CD4-positive, alpha-beta T cell (primary cell): Measurements from ENCODE around the gene LEP. TPM values are rescaled to one million over a fixed set of nuclear protein-coding genes. Genes with fewer than 3 reads are reported as not detected.

Experiments used
- ATAC-seq: fragments of 200-7000 bp; cut with Tn5 transposase; one replicate; pipeline ENCODE4 v1.10.0; 2022; ENCODE audit warnings: mild to moderate bottlenecking; ENCODE audit not compliant: poor library complexity
- CTCF ChIA-PET: fragments of 350-600 bp; sonication (Branson Sonifier 250); formaldehyde crosslinking; loops from one replicate; lab custom pipeline; 2021; ENCODE audit warnings: antibody characterized with exemption, inconsistent platforms; lab: Charles Lee
- POLR2A ChIA-PET: fragments of 350-600 bp; sonication (Branson Sonifier 250); formaldehyde crosslinking; loops from one replicate; lab custom pipeline; 2021; ENCODE audit warnings: antibody characterized with exemption, inconsistent platforms; lab: Charles Lee
- DNase-seq, 14 experiments: peaks; one replicate each; pipeline ENCODE4 v3.0.0-alpha.2; 2013 to 2020; ENCODE audit warnings: mixed read lengths in 2 of 14
- H3K27ac ChIP-seq, 2 donors: one replicate each; pipeline versions ENCODE4 v1.5.1 to v1.7.0; 2013; ENCODE audit warnings: low read length in 2 of 2, low read depth in 1 of 2, mild to moderate bottlenecking in 1 of 2
- H3K27me3 ChIP-seq, 2 experiments: 1 replicate in 1 of 2; 2 replicates in 1 of 2; pipeline versions ENCODE4 v1.6.1 to v1.7.0; 2013; ENCODE audit warnings: low read length in 2 of 2, control low read depth in 1 of 2, mild to moderate bottlenecking in 1 of 2, moderate library complexity in 1 of 2; ENCODE audit not compliant: insufficient read depth in 2 of 2, control insufficient read depth in 1 of 2
- H3K36me3 ChIP-seq: one replicate; pipeline ENCODE4 v1.6.1; 2013; ENCODE audit warnings: low read length, control low read depth; ENCODE audit not compliant: insufficient read depth
- H3K4me1 ChIP-seq: one replicate; pipeline ENCODE4 v1.6.1; 2013; ENCODE audit warnings: low read length, control low read depth; ENCODE audit not compliant: insufficient read depth
- H3K4me3 ChIP-seq: one replicate; pipeline ENCODE4 v1.5.1; 2013; ENCODE audit warnings: mild to moderate bottlenecking, low read length, moderate library complexity
- H3K9me3 ChIP-seq, 2 experiments: 1 replicate in 1 of 2; 2 replicates in 1 of 2; pipeline versions ENCODE4 v1.6.1 to v1.7.0; 2013; ENCODE audit warnings: low read length in 2 of 2, mild to moderate bottlenecking in 2 of 2, control low read depth in 1 of 2, moderate library complexity in 1 of 2; ENCODE audit not compliant: control insufficient read depth in 1 of 2, insufficient read depth in 1 of 2
- H3K27ac Mint-ChIP-seq: one replicate; pipeline ENCODE4 v1.8.0; 2020; ENCODE audit warnings: mixed read lengths
- H3K27me3 Mint-ChIP-seq: one replicate; pipeline ENCODE4 v1.8.0; 2021; ENCODE audit warnings: mixed read lengths
- H3K36me3 Mint-ChIP-seq: one replicate; pipeline ENCODE4 v1.8.0; 2021; ENCODE audit warnings: low read depth, mixed read lengths
- H3K4me1 Mint-ChIP-seq: one replicate; pipeline ENCODE4 v1.8.0; 2021; ENCODE audit warnings: low read depth, mixed read lengths
- H3K4me3 Mint-ChIP-seq: one replicate; pipeline ENCODE4 v1.8.0; 2020; ENCODE audit warnings: mild to moderate bottlenecking, mixed read lengths
- H3K9me3 Mint-ChIP-seq: one replicate; pipeline ENCODE4 v1.8.0; 2020; ENCODE audit warnings: mixed read lengths
- intact Hi-C, 2 experiments: fragments of 100-400 bp; cut with DNase I in 1 of 2; cut with micrococcal nuclease in 1 of 2; formaldehyde crosslinking; loops; one replicate each; pipeline versions ENCODE4 v1.15.1 to v1.9.0; 2023 to 2025; cut with DNase I, micrococcal nuclease
- total RNA-seq, 174 experiments: library from RNA in 2 of 174; stranded (reverse) in 2 of 174; gene quantifications; one replicate each; pipeline ENCODE4 v1.2.3 and lab custom pipeline; 2021 to 2026
- TF ChIP-seq, protein P1 (sequence below): fragments of 200-600 bp; IDR thresholded peaks from one replicate; pipeline ENCODE4 v1.8.0; 2022; ENCODE audit warnings: antibody characterized with exemption, mild to moderate bottlenecking

LEP gene
- total RNA-seq, 2 experiments from 2014 or later = not detected

- H3K4me3 Mint-ChIP-seq = no peak overlapping the region
- no peak overlapping the region for H3K27ac ChIP-seq
- H3K36me3 ChIP-seq = no peaks in the 10 kb centered on the region
- H3K27me3 Mint-ChIP-seq = peaks cover 33% of the 10 kb centered on the region
- ATAC-seq = no peak
- ChIA-PET CTCF (no interaction called here), POLR2A (no interaction called here)
- H3K9me3 Mint-ChIP-seq = peaks cover 16% of the 10 kb centered on the region
- no peak overlapping the region for H3K4me3 ChIP-seq
- no peaks in the 10 kb centered on the region for H3K36me3 Mint-ChIP-seq
- no peak for DNase-seq
- intact Hi-C loops = no loop called here
- H3K27me3 ChIP-seq = peaks cover 21 to 23% of the 10 kb centered on the region in 2 experiments
- H3K4me1 Mint-ChIP-seq = peaks cover 19% of the 10 kb centered on the region
- peaks cover 21 to 23% of the 10 kb centered on the region in 2 experiments for H3K9me3 ChIP-seq
- TF ChIP-seq, protein P1, sequence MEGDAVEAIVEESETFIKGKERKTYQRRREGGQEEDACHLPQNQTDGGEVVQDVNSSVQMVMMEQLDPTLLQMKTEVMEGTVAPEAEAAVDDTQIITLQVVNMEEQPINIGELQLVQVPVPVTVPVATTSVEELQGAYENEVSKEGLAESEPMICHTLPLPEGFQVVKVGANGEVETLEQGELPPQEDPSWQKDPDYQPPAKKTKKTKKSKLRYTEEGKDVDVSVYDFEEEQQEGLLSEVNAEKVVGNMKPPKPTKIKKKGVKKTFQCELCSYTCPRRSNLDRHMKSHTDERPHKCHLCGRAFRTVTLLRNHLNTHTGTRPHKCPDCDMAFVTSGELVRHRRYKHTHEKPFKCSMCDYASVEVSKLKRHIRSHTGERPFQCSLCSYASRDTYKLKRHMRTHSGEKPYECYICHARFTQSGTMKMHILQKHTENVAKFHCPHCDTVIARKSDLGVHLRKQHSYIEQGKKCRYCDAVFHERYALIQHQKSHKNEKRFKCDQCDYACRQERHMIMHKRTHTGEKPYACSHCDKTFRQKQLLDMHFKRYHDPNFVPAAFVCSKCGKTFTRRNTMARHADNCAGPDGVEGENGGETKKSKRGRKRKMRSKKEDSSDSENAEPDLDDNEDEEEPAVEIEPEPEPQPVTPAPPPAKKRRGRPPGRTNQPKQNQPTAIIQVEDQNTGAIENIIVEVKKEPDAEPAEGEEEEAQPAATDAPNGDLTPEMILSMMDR = no peak
- H3K27ac Mint-ChIP-seq = no peak overlapping the region
- H3K4me1 ChIP-seq = peaks cover 17% of the 10 kb centered on the region
Measured at GRCh38 chr7:128197589-128197988, 43.5 kb upstream of the LEP start.

DNA sequence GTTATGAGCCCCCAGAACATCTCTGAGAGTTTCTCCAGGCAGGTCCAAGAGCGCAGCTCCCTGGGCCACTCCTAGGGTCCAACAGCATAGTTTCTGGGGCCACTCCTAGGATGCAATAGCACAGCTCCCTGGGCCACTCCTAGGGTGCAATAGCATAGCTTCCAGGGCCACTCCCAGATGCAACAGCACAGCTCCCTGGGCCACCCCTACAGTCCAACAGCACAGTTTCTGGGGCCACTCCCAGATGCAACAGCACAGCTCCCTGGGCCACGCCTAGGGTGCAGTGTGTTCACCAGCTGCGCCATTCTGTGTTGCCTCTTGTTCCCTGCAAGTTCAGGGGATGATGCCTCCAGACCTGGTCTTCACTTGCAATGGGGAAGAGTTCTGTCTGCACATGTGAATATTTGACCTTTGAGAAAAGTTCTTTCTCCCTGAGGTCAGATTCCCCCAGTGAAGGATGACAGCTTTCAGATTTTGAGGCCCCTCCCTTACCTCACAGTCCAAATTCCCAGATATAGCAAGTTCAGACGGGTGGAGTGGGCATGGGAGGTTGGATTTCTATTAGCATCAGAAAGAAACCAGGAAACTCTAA is 43.0 kb upstream of the LEP start:
- H3K36me3 Mint-ChIP-seq = no peaks in the 10 kb centered on the region
- Histone ChIP-seq H3K36me3 (no peaks in the 10 kb centered on the region), H3K9me3 (peaks cover 19 to 23% of the 10 kb centered on the region in 2 experiments), H3K4me3 (no peak overlapping the region), H3K4me1 (peaks cover 17% of the 10 kb centered on the region), H3K27ac (no peak overlapping the region), H3K27me3 (peaks cover 24 to 28% of the 10 kb centered on the region in 2 experiments)
- TF ChIP-seq, protein P1 = no peak
- intact Hi-C loops = no loop called here
- CTCF ChIA-PET = no interaction called here
- POLR2A ChIA-PET = no interaction called here
- no peak overlapping the region for H3K27ac Mint-ChIP-seq
- H3K9me3 Mint-ChIP-seq = peaks cover 16% of the 10 kb centered on the region
- no peak overlapping the region for H3K4me3 Mint-ChIP-seq
- DNase-seq (no peak), ATAC-seq (no peak)
- H3K27me3 Mint-ChIP-seq = peaks cover 35% of the 10 kb centered on the region
- H3K4me1 Mint-ChIP-seq = peaks cover 19% of the 10 kb centered on the region

DNA sequence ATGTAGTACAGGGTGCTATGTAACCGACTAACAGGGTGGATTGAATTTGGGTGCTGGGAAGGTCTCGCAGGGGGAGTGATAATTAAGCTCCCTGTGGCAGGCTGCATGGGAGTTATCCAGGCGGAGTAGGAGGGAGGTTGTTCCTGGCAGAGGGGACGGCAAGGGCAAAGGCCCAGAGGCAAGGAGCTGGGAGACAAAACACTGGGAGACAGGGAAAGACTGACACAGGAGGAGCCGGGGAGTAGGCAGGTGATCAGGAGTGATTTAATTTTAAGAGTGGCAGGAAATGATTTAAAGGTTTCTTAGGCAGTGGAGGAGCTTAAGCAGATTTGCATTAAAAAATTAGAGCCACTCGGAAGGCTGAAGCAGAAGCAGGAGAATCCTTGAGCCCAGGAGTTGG is 40.7 kb upstream of the LEP start:
- Mint-ChIP-seq H3K4me1 (peaks cover 19% of the 10 kb centered on the region), H3K27me3 (peaks cover 56% of the 10 kb centered on the region), H3K36me3 (no peaks in the 10 kb centered on the region), H3K4me3 (peak overlapping the region; percentile 80), H3K27ac (no peak overlapping the region), H3K9me3 (no peaks in the 10 kb centered on the region)
- Histone ChIP-seq H3K9me3 (peaks cover 2 to 19% of the 10 kb centered on the region in 2 experiments), H3K36me3 (no peaks in the 10 kb centered on the region), H3K27ac (no peak overlapping the region), H3K27me3 (peaks cover 30 to 37% of the 10 kb centered on the region in 2 experiments), H3K4me3 (no peak overlapping the region), H3K4me1 (peaks cover 17% of the 10 kb centered on the region)
- no peak for ATAC-seq
- no peak for DNase-seq
- TF ChIP-seq, protein P1 = no peak
- intact Hi-C loops = no loop called here
- POLR2A ChIA-PET = no interaction called here
- CTCF ChIA-PET = no interaction called here
